ENCODE results near the gene MYRIP.

MYRIP gene

GRCh38 chr3:40128166-40128565 is 318.8 kb downstream of the MYRIP start:
- no peaks in the 10 kb centered on the region for H4K20me1 ChIP-seq (ENCODE audit: insufficient read depth, low read length)
- H2AFZ ChIP-seq (ENCODE audit: low read length), result no peak overlapping the region
- no peaks in the 10 kb centered on the region for H3K36me3 ChIP-seq (ENCODE audit: insufficient read depth, low read length)
- H3K9me3 ChIP-seq (ENCODE audit: low read length), result no peaks in the 10 kb centered on the region
- no peak overlapping the region for H3K4me2 ChIP-seq (ENCODE audit: low read length)
- no peak overlapping the region for H3K27ac ChIP-seq (ENCODE audit: low read depth, low read length, poor library complexity, severe bottlenecking)
- no peaks in the 10 kb centered on the region for H3K4me1 ChIP-seq (ENCODE audit: insufficient read depth, low read length, severe bottlenecking)
- no peak overlapping the region for H3K9ac ChIP-seq (ENCODE audit: low read length)
- no peaks in the 10 kb centered on the region for H3F3A ChIP-seq (ENCODE audit: insufficient read depth, low read length)
- no peaks in the 10 kb centered on the region for H3K27me3 ChIP-seq (ENCODE audit: insufficient read depth, low read length)
- H3K9me2 ChIP-seq (ENCODE audit: low read depth, low read length), result no peaks in the 10 kb centered on the region
- no peaks in the 10 kb centered on the region for H3K79me2 ChIP-seq (ENCODE audit: insufficient read depth, low read length)
- H3K4me3 ChIP-seq (ENCODE audit: low read depth, low read length, poor library complexity, severe bottlenecking), result no peak overlapping the region
- TF ChIP-seq CTCF (IDR thresholded peaks at IDR 0.05; ENCODE audit: low read length) (no peak), EZH2 (IDR thresholded peaks at IDR 0.05; ENCODE audit: borderline replicate concordance, low read length) (no peak)

GRCh38 chr3:40129510-40129909 is 320.1 kb downstream of the MYRIP start:
- no peak overlapping the region for H3K4me2 ChIP-seq (ENCODE audit: low read length)
- H3K36me3 ChIP-seq (ENCODE audit: insufficient read depth, low read length), result no peaks in the 10 kb centered on the region
- no peaks in the 10 kb centered on the region for H4K20me1 ChIP-seq (ENCODE audit: insufficient read depth, low read length)
- H3K27me3 ChIP-seq (ENCODE audit: insufficient read depth, low read length), result no peaks in the 10 kb centered on the region
- no peaks in the 10 kb centered on the region for H3K4me1 ChIP-seq (ENCODE audit: insufficient read depth, low read length, severe bottlenecking)
- no peaks in the 10 kb centered on the region for H3K9me3 ChIP-seq (ENCODE audit: low read length)
- H3K79me2 ChIP-seq (ENCODE audit: insufficient read depth, low read length), result no peaks in the 10 kb centered on the region
- no peaks in the 10 kb centered on the region for H3F3A ChIP-seq (ENCODE audit: insufficient read depth, low read length)
- no peak for TF ChIP-seq EZH2 (IDR thresholded peaks at IDR 0.05; ENCODE audit: borderline replicate concordance, low read length)
- TF ChIP-seq CTCF (IDR thresholded peaks at IDR 0.05; ENCODE audit: low read length), result no peak
- H2AFZ ChIP-seq (ENCODE audit: low read length), result no peak overlapping the region
- H3K4me3 ChIP-seq (ENCODE audit: low read depth, low read length, poor library complexity, severe bottlenecking), result no peak overlapping the region
- no peak overlapping the region for H3K27ac ChIP-seq (ENCODE audit: low read depth, low read length, poor library complexity, severe bottlenecking)
- H3K9ac ChIP-seq (ENCODE audit: low read length), result no peak overlapping the region
- H3K9me2 ChIP-seq (ENCODE audit: low read depth, low read length), result no peaks in the 10 kb centered on the region

GRCh38 chr3:40129981-40130380 is 320.6 kb downstream of the MYRIP start:
- TF ChIP-seq EZH2 (IDR thresholded peaks at IDR 0.05; ENCODE audit: borderline replicate concordance, low read length) (no peak), CTCF (IDR thresholded peaks at IDR 0.05; ENCODE audit: low read length) (no peak)
- Histone ChIP-seq H3F3A (ENCODE audit: insufficient read depth, low read length) (no peaks in the 10 kb centered on the region), H4K20me1 (ENCODE audit: insufficient read depth, low read length) (no peaks in the 10 kb centered on the region), H3K27me3 (ENCODE audit: insufficient read depth, low read length) (no peaks in the 10 kb centered on the region), H3K4me1 (ENCODE audit: insufficient read depth, low read length, severe bottlenecking) (no peaks in the 10 kb centered on the region), H3K9ac (ENCODE audit: low read length) (no peak overlapping the region), H3K79me2 (ENCODE audit: insufficient read depth, low read length) (no peaks in the 10 kb centered on the region), H3K4me2 (ENCODE audit: low read length) (no peak overlapping the region), H3K27ac (ENCODE audit: low read depth, low read length, poor library complexity, severe bottlenecking) (no peak overlapping the region), H3K9me3 (ENCODE audit: low read length) (no peaks in the 10 kb centered on the region), H2AFZ (ENCODE audit: low read length) (no peak overlapping the region), H3K36me3 (ENCODE audit: insufficient read depth, low read length) (no peaks in the 10 kb centered on the region), H3K4me3 (ENCODE audit: low read depth, low read length, poor library complexity, severe bottlenecking) (no peak overlapping the region), H3K9me2 (ENCODE audit: low read depth, low read length) (no peaks in the 10 kb centered on the region)

All from OCI-LY1 (cell line).